ENCODE measurements around the gene RBM26.

The RBM26 gene

DNA sequence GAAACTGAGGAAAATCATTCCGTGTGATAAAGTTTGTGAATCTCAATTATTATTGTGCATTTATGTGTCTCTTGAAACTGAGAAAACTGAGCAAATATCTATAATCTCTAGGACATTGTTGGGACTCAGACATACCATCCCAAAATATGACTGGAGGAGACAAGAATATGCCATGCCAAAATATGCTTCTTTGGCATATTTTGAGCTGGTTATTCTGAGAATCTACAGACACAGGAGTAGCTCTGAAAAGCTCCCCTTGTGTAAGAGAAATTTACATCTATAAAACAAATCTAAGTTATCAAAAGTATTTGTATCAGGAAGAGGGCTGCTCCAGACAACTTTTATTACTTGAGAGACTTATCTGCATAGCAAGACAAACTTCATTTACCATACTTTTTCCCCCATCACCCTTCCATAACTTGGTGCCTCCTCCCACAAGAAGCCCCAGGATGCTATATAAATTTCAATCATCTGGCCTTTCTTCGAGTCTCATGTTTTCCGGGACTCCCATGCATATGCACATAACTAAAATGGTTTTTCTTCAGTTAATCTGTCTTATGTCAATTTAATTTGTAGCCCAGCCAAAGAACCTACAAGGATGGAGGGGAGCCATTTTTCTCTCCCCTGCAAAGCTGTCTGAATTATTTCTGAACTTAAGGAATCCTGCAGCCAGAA, 46.3 kb upstream of the RBM26 start:
- Histone ChIP-seq H3K36me3 (replicated peaks; ENCODE audit: insufficient read depth, low read length) (no peaks in the 10 kb centered on the region), H4K20me1 (ENCODE audit: insufficient read depth, low read length) (no peaks in the 10 kb centered on the region), H3K9me2 (replicated peaks; ENCODE audit: insufficient read depth, low read length) (no peaks in the 10 kb centered on the region), H3F3A (ENCODE audit: insufficient read depth, low read length) (no peaks in the 10 kb centered on the region), H3K4me1 (ENCODE audit: low read length) (peaks cover 19% of the 10 kb centered on the region), H3K9me3 (replicated peaks; ENCODE audit: insufficient read depth, low read length) (no peaks in the 10 kb centered on the region), H3K4me3 (ENCODE audit: low read length) (no peak overlapping the region), H2AFZ (ENCODE audit: low read length) (no peak overlapping the region), H3K79me2 (ENCODE audit: low read length) (no peaks in the 10 kb centered on the region), H3K27ac (ENCODE audit: low read length) (no peak overlapping the region), H3K9ac (ENCODE audit: low read length) (no peak overlapping the region), H3K4me2 (ENCODE audit: low read depth, low read length) (no peak overlapping the region), H3K27me3 (replicated peaks; ENCODE audit: insufficient read depth, low read length) (no peaks in the 10 kb centered on the region)
- TF ChIP-seq EZH2 (optimal IDR thresholded peaks at IDR 0.05; ENCODE audit: low read depth, low read length), result no peak
- no peak for TF ChIP-seq EZH2phosphoT487 (IDR thresholded peaks at IDR 0.05; ENCODE audit: low read length)
- TF ChIP-seq, protein P1, sequence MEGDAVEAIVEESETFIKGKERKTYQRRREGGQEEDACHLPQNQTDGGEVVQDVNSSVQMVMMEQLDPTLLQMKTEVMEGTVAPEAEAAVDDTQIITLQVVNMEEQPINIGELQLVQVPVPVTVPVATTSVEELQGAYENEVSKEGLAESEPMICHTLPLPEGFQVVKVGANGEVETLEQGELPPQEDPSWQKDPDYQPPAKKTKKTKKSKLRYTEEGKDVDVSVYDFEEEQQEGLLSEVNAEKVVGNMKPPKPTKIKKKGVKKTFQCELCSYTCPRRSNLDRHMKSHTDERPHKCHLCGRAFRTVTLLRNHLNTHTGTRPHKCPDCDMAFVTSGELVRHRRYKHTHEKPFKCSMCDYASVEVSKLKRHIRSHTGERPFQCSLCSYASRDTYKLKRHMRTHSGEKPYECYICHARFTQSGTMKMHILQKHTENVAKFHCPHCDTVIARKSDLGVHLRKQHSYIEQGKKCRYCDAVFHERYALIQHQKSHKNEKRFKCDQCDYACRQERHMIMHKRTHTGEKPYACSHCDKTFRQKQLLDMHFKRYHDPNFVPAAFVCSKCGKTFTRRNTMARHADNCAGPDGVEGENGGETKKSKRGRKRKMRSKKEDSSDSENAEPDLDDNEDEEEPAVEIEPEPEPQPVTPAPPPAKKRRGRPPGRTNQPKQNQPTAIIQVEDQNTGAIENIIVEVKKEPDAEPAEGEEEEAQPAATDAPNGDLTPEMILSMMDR (IDR thresholded peaks at IDR 0.05; ENCODE audit: low read length), result no peak
- DNase-seq, result no peak

DNA sequence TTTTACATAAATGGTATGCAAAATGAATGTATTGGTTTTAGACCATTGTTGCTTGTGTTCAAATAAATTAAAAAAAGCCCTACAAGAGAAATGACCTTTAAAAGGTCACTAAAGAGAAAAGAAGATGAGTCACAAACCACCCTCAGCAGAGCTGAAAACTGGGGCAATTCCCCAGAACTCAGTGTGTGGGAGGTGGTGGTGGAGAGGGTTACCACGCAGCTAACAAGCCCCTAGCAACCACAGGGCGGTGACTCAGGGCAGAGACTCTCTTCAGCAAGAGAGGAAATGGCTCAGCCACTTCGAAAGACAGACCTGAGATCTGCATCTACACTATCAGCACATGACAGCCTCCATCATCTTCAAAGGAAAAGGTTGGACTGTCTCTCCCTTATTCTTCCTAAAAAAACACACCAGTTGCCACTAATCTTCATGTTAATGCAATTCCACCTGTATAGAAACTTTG, 45.5 kb upstream of the RBM26 start:
- H3K9ac ChIP-seq (ENCODE audit: low read length), result no peak overlapping the region

DNA sequence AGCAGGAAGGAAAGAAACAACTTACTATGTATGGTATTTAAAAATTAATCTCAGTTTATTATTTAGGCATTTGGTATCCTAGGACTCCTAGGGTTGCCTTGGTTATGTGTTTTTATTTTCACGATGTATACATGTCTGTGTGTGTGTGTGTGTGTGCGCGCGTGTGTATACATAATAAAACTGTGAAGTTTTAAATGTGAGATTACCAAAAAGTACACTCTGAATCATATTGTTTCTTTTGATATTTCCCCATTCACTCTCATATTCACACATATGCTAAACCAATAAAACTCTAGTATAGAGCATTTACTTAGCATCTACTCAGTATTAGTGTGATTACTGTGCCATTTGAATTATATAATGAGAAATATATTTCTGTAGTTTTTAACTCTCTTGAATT, 44.1 kb upstream of the RBM26 start:
- no peak overlapping the region for H3K27ac ChIP-seq (ENCODE audit: low read length)
- no peak for DNase-seq
- H4K20me1 ChIP-seq (ENCODE audit: insufficient read depth, low read length), result no peaks in the 10 kb centered on the region
- TF ChIP-seq EZH2 (optimal IDR thresholded peaks at IDR 0.05; ENCODE audit: low read depth, low read length) (no peak), EZH2phosphoT487 (IDR thresholded peaks at IDR 0.05; ENCODE audit: low read length) (no peak)
- TF ChIP-seq, protein P1 (IDR thresholded peaks at IDR 0.05; ENCODE audit: low read length), result no peak
- no peak overlapping the region for H3K9ac ChIP-seq (ENCODE audit: low read length)
- H2AFZ ChIP-seq (ENCODE audit: low read length), result no peak overlapping the region
- no peaks in the 10 kb centered on the region for H3K79me2 ChIP-seq (ENCODE audit: low read length)
- no peaks in the 10 kb centered on the region for H3K9me3 ChIP-seq (replicated peaks; ENCODE audit: insufficient read depth, low read length)
- H3K4me3 ChIP-seq (ENCODE audit: low read length), result no peak overlapping the region
- no peaks in the 10 kb centered on the region for H3F3A ChIP-seq (ENCODE audit: insufficient read depth, low read length)
- H3K36me3 ChIP-seq (replicated peaks; ENCODE audit: insufficient read depth, low read length), result no peaks in the 10 kb centered on the region
- H3K9me2 ChIP-seq (replicated peaks; ENCODE audit: insufficient read depth, low read length), result no peaks in the 10 kb centered on the region
- H3K27me3 ChIP-seq (replicated peaks; ENCODE audit: insufficient read depth, low read length), result no peaks in the 10 kb centered on the region
- no peak overlapping the region for H3K4me2 ChIP-seq (ENCODE audit: low read depth, low read length)
- peaks cover 23% of the 10 kb centered on the region for H3K4me1 ChIP-seq (ENCODE audit: low read length)

More for the DNA sequence above, 45.5 kb upstream of the RBM26 start:
- TF ChIP-seq EZH2phosphoT487 (IDR thresholded peaks at IDR 0.05; ENCODE audit: low read length) (no peak), EZH2 (optimal IDR thresholded peaks at IDR 0.05; ENCODE audit: low read depth, low read length) (no peak)
- TF ChIP-seq, protein P1 (IDR thresholded peaks at IDR 0.05; ENCODE audit: low read length), result no peak
- no peaks in the 10 kb centered on the region for H3F3A ChIP-seq (ENCODE audit: insufficient read depth, low read length)
- H3K4me3 ChIP-seq (ENCODE audit: low read length), result no peak overlapping the region
- no peaks in the 10 kb centered on the region for H4K20me1 ChIP-seq (ENCODE audit: insufficient read depth, low read length)
- H3K27me3 ChIP-seq (replicated peaks; ENCODE audit: insufficient read depth, low read length), result no peaks in the 10 kb centered on the region
- no peaks in the 10 kb centered on the region for H3K36me3 ChIP-seq (replicated peaks; ENCODE audit: insufficient read depth, low read length)
- peaks cover 23% of the 10 kb centered on the region for H3K4me1 ChIP-seq (ENCODE audit: low read length)
- H2AFZ ChIP-seq (ENCODE audit: low read length), result 0 out of 2 replicates have a peak overlapping the region, but pooled peaks have one; percentile 4
- no peaks in the 10 kb centered on the region for H3K79me2 ChIP-seq (ENCODE audit: low read length)
- H3K27ac ChIP-seq (ENCODE audit: low read length), result no peak overlapping the region
- no peaks in the 10 kb centered on the region for H3K9me3 ChIP-seq (replicated peaks; ENCODE audit: insufficient read depth, low read length)
- no peaks in the 10 kb centered on the region for H3K9me2 ChIP-seq (replicated peaks; ENCODE audit: insufficient read depth, low read length)
- DNase-seq, result peak; percentile 34
- no peak overlapping the region for H3K4me2 ChIP-seq (ENCODE audit: low read depth, low read length)
